SK-N-SH (cell line): ENCODE results near the gene SPACDR.

Experiments
- GABPA ChIP-seq: IDR thresholded peaks from 2 replicates; pipeline ENCODE4 v1.4.0; 2012; ENCODE audit warnings: low read depth, mild to moderate bottlenecking
- POLR2AphosphoS5 ChIP-seq: IDR thresholded peaks from 2 replicates; pipeline ENCODE4 v1.6.1; 2012; ENCODE audit warnings: low read depth, low read length
- RAD21 ChIP-seq: IDR thresholded peaks from 2 replicates; pipeline ENCODE4 v1.6.1; 2012; ENCODE audit warnings: mild to moderate bottlenecking, low read length
- RXRA ChIP-seq: IDR thresholded peaks from 2 replicates; pipeline ENCODE4 v1.4.0; 2012; ENCODE audit warnings: low read depth, mild to moderate bottlenecking, borderline replicate concordance
- SIN3A ChIP-seq: IDR thresholded peaks from 2 replicates; pipeline ENCODE4 v1.6.1; 2012; ENCODE audit warnings: low read depth, mild to moderate bottlenecking, low read length, moderate library complexity, borderline replicate concordance
- TCF12 ChIP-seq: IDR thresholded peaks from 2 replicates; pipeline ENCODE4 v1.4.0; 2012
- YY1 ChIP-seq: IDR thresholded peaks from 2 replicates; pipeline ENCODE4 v1.4.0; 2012; ENCODE audit warnings: low read depth, mild to moderate bottlenecking
- TF ChIP-seq, protein P1 (sequence below): fragments of 200-600 bp; sonication (generic); IDR thresholded peaks from 2 replicates; pipeline ENCODE4 v1.6.1; 2017; ENCODE audit warnings: antibody characterized with exemption, mild to moderate bottlenecking, moderate library complexity
- TF ChIP-seq, protein P2 (sequence below): fragments of 150-350 bp; IDR thresholded peaks from 2 replicates; pipeline ENCODE4 v1.6.1; 2017; ENCODE audit warnings: antibody characterized with exemption, low read length, low read depth, borderline replicate concordance

DNA sequence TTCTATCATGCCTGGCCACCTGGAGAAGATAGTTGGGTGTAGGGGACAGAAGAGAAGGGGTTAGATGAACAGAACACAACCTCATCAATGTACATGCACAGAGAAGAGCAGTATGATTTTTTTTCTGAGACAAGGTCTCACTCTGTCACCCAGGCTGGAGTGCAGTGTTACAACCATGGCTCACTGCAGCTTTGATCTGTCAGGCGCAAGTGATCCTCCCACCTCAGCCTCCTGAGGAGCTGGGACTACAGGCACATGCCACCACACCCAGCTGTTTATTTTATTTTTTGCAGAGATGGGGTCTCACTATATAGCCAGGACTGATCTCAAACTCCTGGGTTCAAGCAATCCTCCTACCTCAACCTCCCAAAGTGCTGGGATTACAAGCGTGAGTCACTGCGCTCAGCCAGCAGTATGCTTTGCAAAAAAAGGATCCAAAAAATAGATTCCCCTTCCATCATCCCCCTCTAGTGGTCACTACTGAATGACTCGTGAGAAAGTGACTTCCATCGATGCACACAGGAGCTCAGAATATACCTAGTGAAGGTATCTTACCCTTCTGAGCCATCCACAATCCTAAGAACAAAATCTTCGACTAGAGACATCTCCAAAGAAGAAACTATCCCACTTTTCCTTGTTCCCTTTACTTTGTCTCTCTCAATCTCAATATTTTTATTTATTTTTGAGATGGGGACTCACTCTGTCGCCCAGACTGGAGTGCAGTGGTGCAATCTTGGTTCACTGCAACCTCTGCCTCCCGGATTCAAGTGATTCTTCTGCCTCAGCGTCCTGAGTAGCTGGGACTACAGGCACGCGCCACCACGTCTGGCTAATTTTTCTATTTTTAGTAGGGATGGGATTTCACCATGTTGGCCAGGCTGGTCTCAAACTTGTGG lies 56.5 kb downstream of the SPACDR start:
- TF ChIP-seq, protein P1, sequence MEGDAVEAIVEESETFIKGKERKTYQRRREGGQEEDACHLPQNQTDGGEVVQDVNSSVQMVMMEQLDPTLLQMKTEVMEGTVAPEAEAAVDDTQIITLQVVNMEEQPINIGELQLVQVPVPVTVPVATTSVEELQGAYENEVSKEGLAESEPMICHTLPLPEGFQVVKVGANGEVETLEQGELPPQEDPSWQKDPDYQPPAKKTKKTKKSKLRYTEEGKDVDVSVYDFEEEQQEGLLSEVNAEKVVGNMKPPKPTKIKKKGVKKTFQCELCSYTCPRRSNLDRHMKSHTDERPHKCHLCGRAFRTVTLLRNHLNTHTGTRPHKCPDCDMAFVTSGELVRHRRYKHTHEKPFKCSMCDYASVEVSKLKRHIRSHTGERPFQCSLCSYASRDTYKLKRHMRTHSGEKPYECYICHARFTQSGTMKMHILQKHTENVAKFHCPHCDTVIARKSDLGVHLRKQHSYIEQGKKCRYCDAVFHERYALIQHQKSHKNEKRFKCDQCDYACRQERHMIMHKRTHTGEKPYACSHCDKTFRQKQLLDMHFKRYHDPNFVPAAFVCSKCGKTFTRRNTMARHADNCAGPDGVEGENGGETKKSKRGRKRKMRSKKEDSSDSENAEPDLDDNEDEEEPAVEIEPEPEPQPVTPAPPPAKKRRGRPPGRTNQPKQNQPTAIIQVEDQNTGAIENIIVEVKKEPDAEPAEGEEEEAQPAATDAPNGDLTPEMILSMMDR: peak; percentile 90
- TF ChIP-seq POLR2AphosphoS5 (no peak), RXRA (no peak), YY1 (no peak), GABPA (no peak), RAD21 (peak; percentile 81), TCF12 (no peak), SIN3A (no peak)
- TF ChIP-seq, protein P2, sequence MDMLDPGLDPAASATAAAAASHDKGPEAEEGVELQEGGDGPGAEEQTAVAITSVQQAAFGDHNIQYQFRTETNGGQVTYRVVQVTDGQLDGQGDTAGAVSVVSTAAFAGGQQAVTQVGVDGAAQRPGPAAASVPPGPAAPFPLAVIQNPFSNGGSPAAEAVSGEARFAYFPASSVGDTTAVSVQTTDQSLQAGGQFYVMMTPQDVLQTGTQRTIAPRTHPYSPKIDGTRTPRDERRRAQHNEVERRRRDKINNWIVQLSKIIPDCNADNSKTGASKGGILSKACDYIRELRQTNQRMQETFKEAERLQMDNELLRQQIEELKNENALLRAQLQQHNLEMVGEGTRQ: no peak
